ENCODE data around the gene ATG101.

Gene ATG101

GRCh38 chr12:52123487-52124186 lies 53.9 kb downstream of the ATG101 start:
- no peak for DNase-seq (ENCODE audit: low read depth)
- H3K4me3 ChIP-seq (ENCODE audit: low read depth, low read length): no peak overlapping the region

GRCh38 chr12:52125476-52125900 lies 55.7 kb downstream of the ATG101 start:
- DNase-seq (ENCODE audit: low read depth): no peak
- H3K4me3 ChIP-seq (ENCODE audit: low read depth, low read length): no peak overlapping the region

DNA sequence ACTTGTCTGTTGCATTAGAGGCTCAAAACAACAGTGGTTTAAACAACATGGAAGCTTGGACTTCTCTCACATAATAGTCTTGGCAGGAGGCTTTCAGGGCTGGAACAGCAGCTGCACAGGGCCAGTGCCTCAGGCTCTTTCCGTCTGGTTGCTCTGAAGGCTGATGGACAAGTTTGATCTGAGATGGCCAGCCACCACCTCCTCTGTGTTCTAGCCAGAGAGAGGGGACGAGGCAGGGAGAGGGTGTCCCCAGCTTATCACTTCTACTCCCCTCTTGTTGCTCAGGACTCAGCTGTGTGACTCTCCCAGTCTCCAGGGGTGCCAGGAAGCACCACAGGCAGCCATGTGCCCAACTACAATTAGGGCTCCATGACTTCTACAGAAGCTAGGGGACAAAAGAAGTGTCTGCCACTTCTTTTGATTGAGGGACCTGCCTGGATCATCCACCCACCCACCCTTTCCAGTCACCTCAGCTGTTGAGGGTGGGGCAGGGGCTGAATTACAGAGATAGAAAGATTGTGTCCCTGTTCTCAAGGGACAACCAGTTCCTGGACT lies 56.3 kb downstream of the ATG101 start:
- no peak overlapping the region for H3K4me3 ChIP-seq (ENCODE audit: low read depth, low read length)
- DNase-seq (ENCODE audit: low read depth): no peak
